ENCODE measurements around the gene TCFL5.

The TCFL5 gene

DNA sequence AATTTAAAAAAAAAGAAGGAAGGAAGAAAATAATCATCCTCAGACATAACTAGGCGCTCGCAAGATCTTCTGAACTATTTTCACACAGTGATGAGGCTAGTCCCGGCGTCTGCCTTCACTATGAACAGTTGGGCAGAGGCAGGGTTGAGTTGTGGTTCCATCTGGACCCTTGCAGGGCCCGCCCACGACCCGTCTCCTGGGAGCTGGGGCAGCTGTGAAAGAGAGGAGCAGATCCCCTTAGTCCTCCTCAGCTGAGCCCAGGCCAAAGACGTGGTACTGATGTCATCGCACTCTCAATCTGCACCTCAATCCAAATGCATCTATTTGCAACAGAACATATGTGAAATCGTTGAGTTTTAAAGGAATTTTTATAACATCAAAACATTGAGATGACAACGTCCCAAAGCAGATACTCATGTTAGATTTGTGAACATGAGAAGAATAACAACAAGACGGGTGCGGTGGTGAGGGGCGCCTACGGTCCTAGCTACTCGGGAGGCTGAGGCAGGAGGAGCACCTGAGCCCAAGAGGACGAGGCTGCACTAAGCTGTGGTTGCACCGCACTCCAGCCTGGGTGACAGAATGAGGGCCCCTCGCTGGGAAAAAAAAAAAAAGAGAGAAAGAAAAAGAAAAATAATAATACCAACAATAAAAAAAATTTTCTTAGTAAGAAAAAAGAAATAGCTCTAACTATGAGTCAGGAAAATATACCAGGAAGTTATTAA, 15.3 kb downstream of the TCFL5 start:
- ChIA-PET CTCF (interaction anchor here (0.6 to 1.4 kb wide), 4 partner anchors 10 to 47 kb away, joined by 3 to 4 read pairs (median 3); no protein-coding TSS in a partner anchor), POLR2A (ENCODE audit: low non-redundant PET) (interaction anchor here (0.6 kb wide), 1 partner anchor 29 kb away, joined by 5 read pairs; no protein-coding TSS in a partner anchor)
- no peak overlapping the region for H3K27ac ChIP-seq
- TF ChIP-seq, protein P1, sequence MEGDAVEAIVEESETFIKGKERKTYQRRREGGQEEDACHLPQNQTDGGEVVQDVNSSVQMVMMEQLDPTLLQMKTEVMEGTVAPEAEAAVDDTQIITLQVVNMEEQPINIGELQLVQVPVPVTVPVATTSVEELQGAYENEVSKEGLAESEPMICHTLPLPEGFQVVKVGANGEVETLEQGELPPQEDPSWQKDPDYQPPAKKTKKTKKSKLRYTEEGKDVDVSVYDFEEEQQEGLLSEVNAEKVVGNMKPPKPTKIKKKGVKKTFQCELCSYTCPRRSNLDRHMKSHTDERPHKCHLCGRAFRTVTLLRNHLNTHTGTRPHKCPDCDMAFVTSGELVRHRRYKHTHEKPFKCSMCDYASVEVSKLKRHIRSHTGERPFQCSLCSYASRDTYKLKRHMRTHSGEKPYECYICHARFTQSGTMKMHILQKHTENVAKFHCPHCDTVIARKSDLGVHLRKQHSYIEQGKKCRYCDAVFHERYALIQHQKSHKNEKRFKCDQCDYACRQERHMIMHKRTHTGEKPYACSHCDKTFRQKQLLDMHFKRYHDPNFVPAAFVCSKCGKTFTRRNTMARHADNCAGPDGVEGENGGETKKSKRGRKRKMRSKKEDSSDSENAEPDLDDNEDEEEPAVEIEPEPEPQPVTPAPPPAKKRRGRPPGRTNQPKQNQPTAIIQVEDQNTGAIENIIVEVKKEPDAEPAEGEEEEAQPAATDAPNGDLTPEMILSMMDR (conservative IDR thresholded peaks at IDR 0.05; ENCODE audit: low read depth): no peak
- DNase-seq (ENCODE audit: low spot score): no peak

DNA sequence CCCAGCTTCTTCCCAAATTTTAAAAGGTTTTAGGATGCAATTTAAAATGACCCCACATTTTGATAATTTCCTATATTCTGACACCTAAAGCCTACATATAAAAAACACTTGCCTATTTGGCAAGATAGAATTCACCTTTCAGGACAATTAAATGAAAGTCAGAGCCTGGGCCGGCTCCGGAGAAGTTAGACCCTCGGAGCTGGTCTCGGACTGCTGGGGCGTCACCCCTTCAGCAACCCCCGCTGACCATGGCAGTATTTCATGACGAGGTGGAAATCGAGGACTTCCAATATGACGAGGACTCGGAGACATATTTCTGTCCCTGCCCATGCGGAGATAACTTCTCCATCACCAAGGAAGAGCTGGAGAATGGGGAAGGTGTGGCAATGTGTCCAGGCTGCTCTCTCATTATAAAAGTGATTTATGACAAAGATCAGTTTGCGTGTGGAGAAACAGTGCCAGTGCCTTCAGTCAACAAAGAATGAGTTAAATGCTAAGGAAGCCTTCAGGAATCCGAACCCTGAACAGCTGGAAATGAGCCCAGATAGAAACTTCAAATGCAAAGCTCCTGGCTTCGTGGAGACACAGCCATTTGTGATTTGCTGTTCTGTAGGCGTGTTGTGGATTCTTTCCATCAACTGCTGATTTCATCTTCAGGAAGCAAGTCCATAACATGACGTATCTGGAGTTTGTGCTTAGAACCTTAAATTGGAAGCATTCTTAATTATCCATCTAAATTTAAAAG, 16.0 kb downstream of the TCFL5 start:
- CTCF ChIA-PET: interaction anchor here (0.6 to 1.2 kb wide), 3 partner anchors 9 to 41 kb away, joined by 3 read pairs; no protein-coding TSS in a partner anchor
- POLR2A ChIA-PET (ENCODE audit: low non-redundant PET): no interaction called here
- H3K27ac ChIP-seq: no peak overlapping the region
- no peak for DNase-seq (ENCODE audit: low spot score)
- TF ChIP-seq, protein P1 (conservative IDR thresholded peaks at IDR 0.05; ENCODE audit: low read depth): no peak

DNA sequence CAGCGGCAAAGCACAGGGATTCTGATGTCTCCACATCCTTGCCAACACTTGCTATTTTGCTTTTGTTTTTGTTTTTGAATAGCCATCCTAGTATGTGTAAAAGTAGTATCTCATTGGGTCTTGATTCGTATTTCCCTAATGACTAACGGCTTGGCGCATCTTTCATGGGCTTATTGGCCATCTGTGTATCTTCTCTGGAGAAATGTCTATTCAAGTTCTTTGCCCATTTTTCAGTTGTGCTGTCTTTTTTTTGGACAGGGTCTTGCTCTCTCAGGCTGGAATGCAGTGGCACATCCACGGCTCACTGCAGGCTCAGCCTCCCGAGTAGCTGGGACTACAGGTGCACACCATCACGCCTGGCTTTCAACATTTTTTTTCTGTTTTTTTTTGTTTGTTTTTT, 17.4 kb downstream of the TCFL5 start:
- TF ChIP-seq, protein P1 (conservative IDR thresholded peaks at IDR 0.05; ENCODE audit: low read depth): no peak
- ChIA-PET CTCF (interaction anchor here (0.6 to 0.7 kb wide), 3 partner anchors 97 to 260 kb away, joined by 3 to 6 read pairs (median 4); no protein-coding TSS in a partner anchor), POLR2A (ENCODE audit: low non-redundant PET) (no interaction called here)

DNA sequence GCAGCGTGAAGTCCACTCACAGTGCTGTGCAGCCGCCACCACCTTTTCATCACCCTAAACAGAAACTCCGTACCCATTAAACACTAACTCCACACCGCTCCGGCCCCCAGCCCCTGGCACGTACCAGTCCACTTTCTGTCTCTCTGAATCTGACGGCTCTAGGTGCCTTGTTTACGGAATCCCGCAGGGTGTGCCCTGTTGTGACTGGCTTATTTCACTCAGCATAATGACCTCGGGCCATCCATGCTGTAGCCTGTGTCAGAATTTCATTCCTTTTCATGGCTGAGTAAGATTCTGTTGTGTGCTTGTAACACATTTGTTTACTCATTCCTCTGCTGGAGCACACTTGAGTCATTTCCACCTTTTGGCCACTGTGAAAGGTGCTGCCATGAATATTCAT, 18.0 kb downstream of the TCFL5 start:
- POLR2A ChIA-PET (ENCODE audit: low non-redundant PET): no interaction called here
- CTCF ChIA-PET: no interaction called here
- TF ChIP-seq, protein P1 (conservative IDR thresholded peaks at IDR 0.05; ENCODE audit: low read depth): no peak
- H3K27ac ChIP-seq: no peak overlapping the region
- no peak for DNase-seq (ENCODE audit: low spot score)

More for the DNA sequence above, 17.4 kb downstream of the TCFL5 start:
- no peak for DNase-seq (ENCODE audit: low spot score)
- H3K27ac ChIP-seq: no peak overlapping the region

DNA sequence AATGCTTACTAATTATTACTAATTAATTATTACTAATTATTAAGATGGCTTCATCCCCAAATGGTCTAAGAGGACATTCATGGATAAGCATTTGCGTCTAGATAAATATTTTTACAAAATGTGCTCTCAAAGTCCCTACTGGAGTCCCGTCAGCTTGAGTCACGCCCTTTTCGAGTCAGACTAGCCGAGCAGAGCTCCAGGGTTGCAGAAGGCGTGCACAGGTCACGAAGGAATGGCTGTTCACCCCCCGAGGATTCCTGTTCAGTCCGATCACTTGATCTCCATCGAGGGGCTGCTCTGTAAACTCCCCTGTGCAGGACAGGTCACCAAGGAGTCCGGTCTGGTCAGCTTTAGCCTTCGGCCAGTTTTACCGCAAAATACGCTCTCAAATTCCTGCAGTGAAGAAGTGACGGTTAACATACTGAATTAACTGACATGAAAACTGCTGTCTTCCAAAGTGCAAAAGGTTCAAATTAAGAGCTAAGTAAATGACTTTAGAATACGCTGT, 19.9 kb downstream of the TCFL5 start:
- no peak overlapping the region for H3K27ac ChIP-seq
- no peak for DNase-seq (ENCODE audit: low spot score)
- TF ChIP-seq, protein P1 (conservative IDR thresholded peaks at IDR 0.05; ENCODE audit: low read depth): no peak
- POLR2A ChIA-PET (ENCODE audit: low non-redundant PET): no interaction called here
- CTCF ChIA-PET: interaction anchor here (0.6 to 1.6 kb wide), 5 partner anchors 9 to 643 kb away, joined by 3 to 6 read pairs (median 4); no protein-coding TSS in a partner anchor

Data from RWPE1 (cell line).